IPS-20b (cell line): Measurements from ENCODE around the gene GABRG3.

Experiments used
- H3K27ac ChIP-seq: one replicate; pipeline ENCODE4 v1.5.1; 2013; ENCODE audit warnings: low read length
- H3K27me3 ChIP-seq: 2 replicates; pipeline ENCODE4 v1.6.1; 2013; ENCODE audit warnings: mild to moderate bottlenecking, low read length, inconsistent platforms; ENCODE audit not compliant: insufficient read depth
- H3K36me3 ChIP-seq: 2 replicates; pipeline ENCODE4 v1.6.1; 2013; ENCODE audit warnings: low read depth, mild to moderate bottlenecking, inconsistent platforms, low read length, moderate library complexity; ENCODE audit not compliant: insufficient read depth
- H3K4me1 ChIP-seq: 2 replicates; pipeline ENCODE4 v1.6.1; 2013; ENCODE audit warnings: mild to moderate bottlenecking, control low read depth, inconsistent platforms, low read length, moderate library complexity; ENCODE audit not compliant: insufficient read depth
- H3K4me3 ChIP-seq: 2 replicates; pipeline ENCODE4 v1.5.1; 2013; ENCODE audit warnings: mild to moderate bottlenecking, low read length, inconsistent platforms
- H3K9ac ChIP-seq: 2 replicates; pipeline ENCODE4 v1.6.1; 2013; ENCODE audit warnings: low read depth, mild to moderate bottlenecking, inconsistent platforms, low read length, moderate library complexity
- H3K9me3 ChIP-seq: 2 replicates; pipeline ENCODE4 v1.6.1; 2013; ENCODE audit warnings: mild to moderate bottlenecking, low read depth, low read length, inconsistent platforms; ENCODE audit not compliant: insufficient read depth

The GABRG3 gene

DNA sequence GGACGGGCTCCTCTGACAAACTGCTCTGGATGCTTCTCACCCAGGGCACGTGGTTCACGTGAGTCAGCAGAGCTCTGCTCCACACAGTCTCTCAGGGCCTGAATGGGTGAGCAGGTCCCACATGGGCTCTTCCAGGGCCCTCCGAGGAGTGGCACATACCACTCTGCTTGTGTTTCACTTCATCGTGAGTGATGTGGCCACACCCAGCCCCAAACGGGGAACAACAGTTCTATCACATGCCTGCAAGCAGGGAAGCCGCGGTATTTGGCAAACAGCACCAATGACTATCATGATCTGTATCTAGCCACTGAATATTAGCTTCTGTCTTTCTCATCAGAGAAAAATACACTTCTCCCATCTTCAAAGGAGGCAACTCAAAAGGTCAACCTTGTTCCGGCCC, 352.8 kb downstream of the GABRG3 start:
- Histone ChIP-seq H3K9ac (no peak overlapping the region), H3K27me3 (no peaks in the 10 kb centered on the region), H3K9me3 (no peaks in the 10 kb centered on the region), H3K36me3 (no peaks in the 10 kb centered on the region), H3K4me3 (no peak overlapping the region), H3K27ac (no peak overlapping the region), H3K4me1 (no peaks in the 10 kb centered on the region)

DNA sequence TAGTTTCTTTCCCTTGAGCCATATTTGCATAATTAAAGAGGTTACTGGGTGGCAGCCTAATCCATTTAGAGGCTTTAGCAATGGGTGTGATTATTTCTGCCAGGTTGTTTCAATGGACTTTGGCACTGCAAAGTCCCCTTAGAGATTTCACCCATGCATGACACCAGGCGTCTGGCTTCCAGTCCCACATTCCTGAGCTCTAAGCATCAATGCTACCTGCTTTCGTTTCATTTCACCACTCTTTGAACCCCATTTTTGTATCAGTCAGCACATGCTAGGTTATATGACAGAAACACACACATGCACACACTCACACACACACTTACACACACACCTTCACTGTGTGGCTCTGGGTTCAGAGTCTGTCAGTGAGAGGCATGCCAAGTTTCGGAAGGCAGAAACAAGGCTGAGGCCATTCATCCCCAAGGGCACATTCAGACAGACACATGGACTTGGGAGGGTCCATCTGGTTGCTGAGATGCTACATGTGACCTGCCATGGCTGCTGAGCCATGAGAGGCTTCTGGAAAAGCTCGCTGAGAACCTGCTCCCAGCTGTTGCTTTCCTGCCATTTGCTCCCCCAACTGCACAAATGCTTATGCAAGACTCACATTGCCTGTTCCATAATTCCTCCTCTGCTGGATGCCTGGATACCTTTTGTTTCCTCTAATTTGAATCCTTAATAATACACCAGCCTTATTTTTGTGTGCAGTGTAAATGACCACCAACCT, 354.1 kb downstream of the GABRG3 start:
- no peaks in the 10 kb centered on the region for H3K36me3 ChIP-seq
- H3K27me3 ChIP-seq = no peaks in the 10 kb centered on the region
- H3K27ac ChIP-seq = no peak overlapping the region
- H3K9ac ChIP-seq = no peak overlapping the region
- H3K4me3 ChIP-seq = no peak overlapping the region
- no peaks in the 10 kb centered on the region for H3K9me3 ChIP-seq
- no peaks in the 10 kb centered on the region for H3K4me1 ChIP-seq

DNA sequence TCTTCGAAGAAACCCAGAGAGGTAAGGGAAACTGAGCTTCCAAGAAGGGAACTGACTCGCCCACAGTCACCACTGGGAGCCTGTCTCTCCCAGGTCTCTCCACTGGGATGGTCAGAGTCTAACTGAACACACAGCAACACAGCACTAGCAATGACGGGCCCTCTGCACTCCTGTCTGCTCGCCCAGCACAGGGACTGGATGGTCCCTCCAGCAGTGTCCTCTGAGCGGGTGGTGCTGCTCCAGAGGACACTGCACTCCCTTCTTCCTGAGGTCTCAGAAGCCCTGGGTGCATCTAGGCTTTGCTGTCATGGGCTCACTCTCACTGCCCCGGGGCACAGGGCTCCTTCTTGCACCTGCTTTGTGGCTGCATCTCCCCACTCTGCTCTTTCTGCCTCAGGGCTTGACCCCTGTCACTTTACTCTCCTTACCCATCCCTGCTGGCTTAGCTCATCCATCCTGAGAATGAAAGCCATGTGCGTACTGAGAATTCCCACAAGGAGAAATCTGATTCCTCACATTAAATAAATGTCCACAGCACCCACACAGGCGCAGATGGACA, 356.6 kb downstream of the GABRG3 start:
- H3K9me3 ChIP-seq = no peaks in the 10 kb centered on the region

DNA sequence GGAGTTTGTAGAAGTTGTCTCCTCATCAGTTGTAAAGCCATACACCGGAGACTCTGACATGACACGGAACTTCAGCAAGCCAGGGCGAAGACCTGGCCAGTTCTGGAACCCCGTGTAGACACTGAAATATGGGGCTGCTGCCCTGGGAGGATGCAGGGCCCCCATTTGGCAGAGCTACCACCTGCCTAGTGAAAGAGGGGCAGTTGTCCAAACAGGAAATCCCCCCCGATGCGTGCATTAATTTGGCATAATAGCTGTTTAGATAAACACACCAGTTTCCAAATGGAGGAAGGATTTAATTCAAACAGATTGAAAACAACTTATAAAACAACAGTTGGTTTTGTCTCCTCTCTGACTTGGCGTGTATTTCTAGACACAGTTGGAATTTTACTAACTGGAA, 357.2 kb downstream of the GABRG3 start:
- Histone ChIP-seq H3K27ac (no peak overlapping the region), H3K9me3 (no peaks in the 10 kb centered on the region), H3K9ac (no peak overlapping the region), H3K4me3 (no peak overlapping the region), H3K36me3 (no peaks in the 10 kb centered on the region), H3K27me3 (no peaks in the 10 kb centered on the region), H3K4me1 (no peaks in the 10 kb centered on the region)

More for the DNA sequence above, 356.6 kb downstream of the GABRG3 start:
- no peaks in the 10 kb centered on the region for H3K36me3 ChIP-seq
- H3K9ac ChIP-seq = no peak overlapping the region
- H3K4me3 ChIP-seq = no peak overlapping the region
- H3K4me1 ChIP-seq = no peaks in the 10 kb centered on the region
- no peaks in the 10 kb centered on the region for H3K27me3 ChIP-seq
- no peak overlapping the region for H3K27ac ChIP-seq

DNA sequence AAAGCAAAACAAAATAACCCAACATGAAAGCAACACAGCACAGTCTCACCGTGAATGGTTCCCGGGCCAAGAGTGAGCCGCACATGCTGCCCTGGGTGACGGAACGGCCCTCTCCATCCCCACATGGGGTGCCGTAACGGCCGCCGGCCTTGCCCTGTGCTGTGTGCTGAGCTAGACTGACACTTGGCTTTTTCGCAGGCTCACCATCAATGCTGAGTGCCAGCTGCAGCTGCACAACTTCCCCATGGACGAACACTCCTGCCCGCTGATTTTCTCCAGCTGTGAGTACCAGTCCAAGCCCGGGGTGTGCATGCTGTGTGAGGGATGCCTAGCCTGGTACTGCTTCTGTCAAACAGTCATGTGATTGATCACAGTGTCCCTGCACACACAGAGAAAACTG, 357.6 kb downstream of the GABRG3 start:
- H3K27me3 ChIP-seq = no peaks in the 10 kb centered on the region
- no peak overlapping the region for H3K4me3 ChIP-seq
- no peaks in the 10 kb centered on the region for H3K36me3 ChIP-seq
- no peaks in the 10 kb centered on the region for H3K9me3 ChIP-seq
- H3K27ac ChIP-seq = no peak overlapping the region
- H3K4me1 ChIP-seq = no peaks in the 10 kb centered on the region
- H3K9ac ChIP-seq = no peak overlapping the region

DNA sequence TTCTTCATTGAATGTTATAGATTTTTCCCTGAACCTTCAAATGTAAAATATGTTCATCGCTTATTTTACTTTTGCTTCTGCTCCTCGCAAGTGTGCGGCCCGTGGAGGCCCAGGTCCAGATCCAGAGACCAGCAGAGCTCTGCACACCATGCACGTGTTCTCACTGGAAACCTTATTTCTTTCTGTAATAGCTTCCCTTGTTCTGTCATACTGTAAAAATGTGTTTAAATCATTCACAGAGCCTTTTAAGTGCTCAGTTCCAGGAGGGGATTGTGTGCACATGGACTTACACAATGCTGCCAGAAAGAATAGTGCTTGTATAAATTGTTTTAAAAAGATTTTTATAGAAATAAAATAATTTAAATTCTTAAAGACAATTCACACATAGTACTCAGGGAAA, 359.3 kb downstream of the GABRG3 start:
- Histone ChIP-seq H3K9ac (no peak overlapping the region), H3K27ac (no peak overlapping the region), H3K36me3 (no peaks in the 10 kb centered on the region), H3K27me3 (no peaks in the 10 kb centered on the region), H3K4me1 (no peaks in the 10 kb centered on the region), H3K9me3 (no peaks in the 10 kb centered on the region), H3K4me3 (no peak overlapping the region)

DNA sequence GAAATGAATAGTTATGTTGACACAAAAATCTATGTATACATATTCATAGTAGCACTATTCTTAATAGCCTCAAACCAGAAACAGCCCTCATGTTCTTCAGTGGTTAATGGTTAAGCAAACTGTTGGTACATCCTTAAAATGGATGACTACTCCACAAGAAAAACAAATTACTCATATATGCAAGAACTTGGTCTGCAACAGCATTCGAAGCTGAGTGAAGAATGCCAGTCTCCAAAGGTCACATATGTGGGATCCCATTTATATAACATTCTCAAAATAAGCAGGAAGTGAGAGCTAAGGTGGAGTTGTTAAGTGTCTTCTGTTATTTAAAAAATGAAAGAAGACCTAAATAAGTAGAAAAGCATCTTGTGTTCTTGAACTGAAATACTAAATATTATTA, 365.7 kb downstream of the GABRG3 start:
- no peak overlapping the region for H3K27ac ChIP-seq
- no peaks in the 10 kb centered on the region for H3K4me1 ChIP-seq
- no peaks in the 10 kb centered on the region for H3K9me3 ChIP-seq
- H3K9ac ChIP-seq = no peak overlapping the region
- H3K4me3 ChIP-seq = no peak overlapping the region
- no peaks in the 10 kb centered on the region for H3K36me3 ChIP-seq
- no peaks in the 10 kb centered on the region for H3K27me3 ChIP-seq

DNA sequence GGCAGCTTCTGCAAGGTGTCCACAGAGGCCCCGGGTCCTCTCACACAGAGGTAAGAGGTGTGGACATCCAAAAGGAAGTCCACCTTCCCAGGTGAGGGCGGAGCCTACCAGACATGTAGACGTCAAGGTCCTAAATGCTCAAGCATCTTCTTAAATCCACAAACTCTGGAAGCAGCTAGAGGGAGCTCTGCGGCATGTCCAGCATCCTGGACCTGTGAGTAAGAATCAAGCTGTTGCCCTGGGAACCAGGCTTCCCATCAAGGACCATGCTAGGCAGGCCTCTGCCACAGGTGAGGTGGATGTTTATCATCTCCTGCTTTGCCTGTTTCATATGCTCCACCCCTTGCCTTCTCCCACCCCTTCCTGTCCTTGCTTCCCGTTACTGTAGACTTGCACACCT, 368.2 kb downstream of the GABRG3 start:
- H3K9me3 ChIP-seq = no peaks in the 10 kb centered on the region
- H3K27ac ChIP-seq = no peak overlapping the region
- peaks cover 11% of the 10 kb centered on the region; the same call in 1 of the 2 replicates for H3K4me1 ChIP-seq
- H3K27me3 ChIP-seq = no peaks in the 10 kb centered on the region
- no peak overlapping the region for H3K9ac ChIP-seq
- no peak overlapping the region for H3K4me3 ChIP-seq
- H3K36me3 ChIP-seq = no peaks in the 10 kb centered on the region

DNA sequence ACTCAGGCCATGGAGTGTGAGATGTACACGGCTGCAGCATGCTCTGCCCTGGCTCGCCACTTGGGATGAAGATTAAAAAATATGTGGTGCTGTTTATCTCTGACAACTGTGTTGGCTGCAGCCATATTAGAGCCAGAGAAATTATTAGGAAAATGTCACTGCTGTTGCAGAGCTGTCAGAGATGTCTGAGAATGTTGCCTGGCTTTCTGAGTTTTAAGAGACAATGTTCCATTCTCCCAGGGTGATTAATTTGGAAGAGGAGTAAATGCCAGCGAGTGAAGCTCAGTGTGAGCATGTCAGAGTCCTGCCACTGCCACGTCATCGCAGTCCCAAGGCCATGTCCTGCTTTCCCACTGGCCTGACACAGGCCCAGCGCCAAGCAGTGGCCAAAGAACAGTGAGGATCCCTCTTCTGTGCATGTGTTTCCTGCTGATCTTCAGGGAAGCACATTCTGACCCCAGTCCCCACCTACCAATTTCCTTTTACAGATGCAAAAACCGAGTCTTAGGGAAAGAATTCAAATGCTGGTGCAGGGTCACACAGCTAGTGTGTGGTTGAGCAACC, 370.9 kb downstream of the GABRG3 start:
- H3K4me3 ChIP-seq = no peak overlapping the region
- H3K9ac ChIP-seq = no peak overlapping the region

DNA sequence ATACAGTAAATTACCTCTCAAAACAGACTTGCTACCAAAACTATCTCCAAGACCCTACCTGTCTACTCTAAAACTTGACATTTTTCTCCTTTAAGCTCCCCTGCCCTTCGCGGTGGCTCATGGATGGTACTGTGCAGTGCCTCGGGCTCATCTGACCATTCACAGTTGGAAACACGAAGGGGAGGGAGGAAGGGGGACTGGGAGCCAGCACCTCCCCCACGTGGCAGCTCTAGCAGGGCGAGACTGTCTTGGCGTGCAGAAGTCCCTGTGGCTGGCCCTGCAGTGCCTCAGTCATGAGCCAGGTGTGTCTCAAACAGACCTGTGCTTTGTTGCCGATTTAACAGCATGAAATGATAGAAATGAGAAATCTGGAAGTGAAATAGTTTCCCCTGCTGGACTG, 372.0 kb downstream of the GABRG3 start:
- H3K4me1 ChIP-seq = peaks cover 11% of the 10 kb centered on the region; the same call in 1 of the 2 replicates
- no peak overlapping the region for H3K9ac ChIP-seq
- H3K9me3 ChIP-seq = no peaks in the 10 kb centered on the region
- H3K27ac ChIP-seq = no peak overlapping the region
- H3K27me3 ChIP-seq = no peaks in the 10 kb centered on the region
- H3K36me3 ChIP-seq = no peaks in the 10 kb centered on the region
- H3K4me3 ChIP-seq = no peak overlapping the region

More for the DNA sequence above, 370.9 kb downstream of the GABRG3 start:
- H3K9me3 ChIP-seq = no peaks in the 10 kb centered on the region
- H3K27me3 ChIP-seq = no peaks in the 10 kb centered on the region
- H3K27ac ChIP-seq = no peak overlapping the region
- H3K4me1 ChIP-seq = peaks cover 11% of the 10 kb centered on the region; the same call in 1 of the 2 replicates
- no peaks in the 10 kb centered on the region for H3K36me3 ChIP-seq

DNA sequence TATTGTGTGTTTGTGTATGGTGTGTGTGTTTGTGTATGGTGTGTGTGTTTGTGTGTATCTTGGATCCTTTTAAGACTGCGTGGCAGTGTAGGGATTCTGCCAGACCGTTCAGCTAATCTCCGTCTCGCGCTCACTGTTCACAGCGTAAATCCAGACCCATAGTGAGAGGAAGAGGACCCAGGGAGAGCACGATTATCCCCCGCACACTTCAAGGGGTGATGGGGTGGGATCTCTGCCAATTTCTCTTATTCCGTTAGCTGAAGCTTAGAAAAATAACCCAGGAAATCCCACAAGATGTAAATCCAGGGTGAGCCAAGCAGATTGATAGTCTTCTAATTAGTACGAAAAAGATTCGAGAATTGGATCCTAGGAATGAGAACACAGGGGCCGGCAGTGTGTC, 381.2 kb downstream of the GABRG3 start:
- H3K27ac ChIP-seq = no peak overlapping the region
- H3K4me3 ChIP-seq = no peak overlapping the region
- no peak overlapping the region for H3K9ac ChIP-seq
- no peaks in the 10 kb centered on the region for H3K36me3 ChIP-seq
- H3K27me3 ChIP-seq = no peaks in the 10 kb centered on the region
- H3K4me1 ChIP-seq = no peaks in the 10 kb centered on the region
- no peaks in the 10 kb centered on the region for H3K9me3 ChIP-seq

DNA sequence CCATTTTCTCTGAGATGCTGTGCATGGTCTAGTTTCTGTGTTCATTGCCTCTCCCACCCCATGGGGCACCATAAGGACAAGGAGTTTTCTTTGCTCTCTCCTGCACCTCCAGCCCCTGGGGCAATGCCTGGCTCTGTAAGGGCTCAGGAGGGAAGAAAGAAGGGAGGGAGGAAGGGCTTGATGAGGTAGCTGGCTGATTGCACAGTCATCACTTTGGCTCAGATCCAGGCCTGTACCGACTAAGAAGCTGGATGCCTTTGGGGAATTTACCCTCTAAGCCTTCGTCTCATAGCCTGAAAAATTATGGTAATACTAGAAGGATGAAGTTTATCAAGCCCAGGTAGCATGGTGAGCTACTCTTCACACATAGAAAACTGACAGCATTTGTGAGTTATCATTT, 382.9 kb downstream of the GABRG3 start:
- H3K9me3 ChIP-seq = no peaks in the 10 kb centered on the region
- H3K36me3 ChIP-seq = no peaks in the 10 kb centered on the region

More for the DNA sequence above, 382.9 kb downstream of the GABRG3 start:
- peaks cover 4% of the 10 kb centered on the region; the same call in 1 of the 2 replicates for H3K4me1 ChIP-seq
- no peaks in the 10 kb centered on the region for H3K27me3 ChIP-seq
- no peak overlapping the region for H3K4me3 ChIP-seq
- H3K9ac ChIP-seq = no peak overlapping the region
- H3K27ac ChIP-seq = no peak overlapping the region
